K562 (cell line): ENCODE data around the gene C2CD2L. TPM values are rescaled to one million over a fixed set of nuclear protein-coding genes. Genes with fewer than 3 reads are reported as not detected.
A peak's percentile ranks its signal among the peaks of the same experiment; 100 is the strongest.

Experiments used
- CBFA2T3 ChIP-seq: fragments of 450-650 bp; IDR thresholded peaks from 2 replicates; pipeline ENCODE4 v1.6.1; 2017
- CEBPB ChIP-seq: fragments of 450-650 bp; IDR thresholded peaks from 2 replicates; pipeline ENCODE4 v1.6.1; 2016; ENCODE audit warnings: missing genetic modification characterization, missing compliant biosample characterization
- ETS2 ChIP-seq: IDR thresholded peaks from 2 replicates; pipeline ENCODE4 v1.6.1; 2016; ENCODE audit warnings: borderline replicate concordance, missing genetic modification characterization, mild to moderate bottlenecking, moderate library complexity, missing compliant biosample characterization; ENCODE audit not compliant: poor library complexity, severe bottlenecking
- HMGN3 ChIP-seq: IDR thresholded peaks from 2 replicates; pipeline ENCODE4 v1.6.1; 2011; ENCODE audit warnings: borderline replicate concordance, low read depth, mild to moderate bottlenecking, mixed read lengths, low read length; ENCODE audit not compliant: insufficient read length; ENCODE audit errors: extremely low read depth
- ILK ChIP-seq: fragments of 450-650 bp; IDR thresholded peaks from 2 replicates; pipeline ENCODE4 v1.6.1; 2016; ENCODE audit warnings: missing genetic modification characterization, low read depth, mild to moderate bottlenecking, missing compliant biosample characterization, moderate library complexity, borderline replicate concordance
- LEF1 ChIP-seq: fragments of 450-650 bp; IDR thresholded peaks from 2 replicates; pipeline ENCODE4 v1.6.1; 2016; ENCODE audit warnings: mild to moderate bottlenecking
- SMARCC2 ChIP-seq: fragments of 450-650 bp; IDR thresholded peaks from 2 replicates; pipeline ENCODE4 v1.6.1; 2017; ENCODE audit warnings: antibody characterized with exemption, moderate library complexity, mild to moderate bottlenecking, low read depth
- ZEB2 ChIP-seq: fragments of 450-650 bp; IDR thresholded peaks from 2 replicates; pipeline ENCODE4 v1.6.1; 2016
- ZNF121 ChIP-seq: sonication (generic); formaldehyde crosslinking; conservative IDR thresholded peaks from 2 replicates; pipeline ENCODE4 v1.8.0; 2022; ENCODE audit warnings: missing genetic modification reagents
- ZNF311 ChIP-seq: fragments of 250-450 bp; sonication (Bioruptor Pico); IDR thresholded peaks from 2 replicates; pipeline ENCODE4 v1.4.0; 2020; ENCODE audit warnings: mild to moderate bottlenecking, moderate library complexity
- polyA plus RNA-seq, 8 experiments: library from polyadenylated mRNA; depleted of rRNA in 4 of 8; stranded (reverse) in 5 of 8; unstranded in 3 of 8; fragments of >200 nt; fragmentation: Nextera tagmentation in 2 of 8; fragmentation: Illumina TruSeq in 1 of 8; extraction: Ambion mirVana in 2 of 8; extraction: Trizol in 1 of 8; gene quantifications; 2 replicates each; pipeline versions ENCODE4 v1.2.1 to v1.2.3, GENCODE V29; 2011 to 2014; ENCODE audit warnings: inconsistent platforms in 1 of 8, missing spikeins in 1 of 8
- total RNA-seq, 7 experiments: library from RNA; depleted of rRNA in 6 of 7; stranded (reverse); fragments of >200 nt in 6 of 7; fragmentation: Illumina TruSeq in 2 of 7; extraction: Trizol in 2 of 7; gene quantifications; 2 replicates each; pipeline versions ENCODE4 v1.2.1 to v1.2.3, GENCODE V29; 2011 to 2021; ENCODE audit warnings: low replicate concordance in 1 of 7
- TF ChIP-seq, protein P1 (sequence below): fragments of 250-450 bp; sonication (Bioruptor Pico); IDR thresholded peaks from 2 replicates; pipeline ENCODE4 v1.8.0; 2021; ENCODE audit warnings: borderline replicate concordance, mild to moderate bottlenecking, moderate library complexity; ENCODE audit not compliant: poor library complexity, severe bottlenecking
- TF ChIP-seq, protein P2 (sequence below), 2 experiments: fragments of 450-650 bp; IDR thresholded peaks; 2 replicates each; pipeline ENCODE4 v1.6.1; 2018; ENCODE audit warnings: mild to moderate bottlenecking in 2 of 2, low read depth in 1 of 2; ENCODE audit not compliant: partially characterized antibody in 2 of 2
- TF ChIP-seq, protein P3 (sequence below): fragments of 250-450 bp; sonication (Bioruptor Pico); IDR thresholded peaks from 2 replicates; pipeline ENCODE4 v1.5.0; 2020; ENCODE audit warnings: mild to moderate bottlenecking, borderline replicate concordance
- TF ChIP-seq, protein P4 (sequence below): fragments of 450-650 bp; IDR thresholded peaks from 2 replicates; pipeline ENCODE4 v1.6.1; 2016; ENCODE audit warnings: borderline replicate concordance

Gene C2CD2L
- total and polyA plus RNA-seq, 9 of the 15 experiments (the other 6 are each of a cell fraction or from before 2014, with no cell fraction given) = 0.66 to 41.2 (median 14.8) TPM

DNA sequence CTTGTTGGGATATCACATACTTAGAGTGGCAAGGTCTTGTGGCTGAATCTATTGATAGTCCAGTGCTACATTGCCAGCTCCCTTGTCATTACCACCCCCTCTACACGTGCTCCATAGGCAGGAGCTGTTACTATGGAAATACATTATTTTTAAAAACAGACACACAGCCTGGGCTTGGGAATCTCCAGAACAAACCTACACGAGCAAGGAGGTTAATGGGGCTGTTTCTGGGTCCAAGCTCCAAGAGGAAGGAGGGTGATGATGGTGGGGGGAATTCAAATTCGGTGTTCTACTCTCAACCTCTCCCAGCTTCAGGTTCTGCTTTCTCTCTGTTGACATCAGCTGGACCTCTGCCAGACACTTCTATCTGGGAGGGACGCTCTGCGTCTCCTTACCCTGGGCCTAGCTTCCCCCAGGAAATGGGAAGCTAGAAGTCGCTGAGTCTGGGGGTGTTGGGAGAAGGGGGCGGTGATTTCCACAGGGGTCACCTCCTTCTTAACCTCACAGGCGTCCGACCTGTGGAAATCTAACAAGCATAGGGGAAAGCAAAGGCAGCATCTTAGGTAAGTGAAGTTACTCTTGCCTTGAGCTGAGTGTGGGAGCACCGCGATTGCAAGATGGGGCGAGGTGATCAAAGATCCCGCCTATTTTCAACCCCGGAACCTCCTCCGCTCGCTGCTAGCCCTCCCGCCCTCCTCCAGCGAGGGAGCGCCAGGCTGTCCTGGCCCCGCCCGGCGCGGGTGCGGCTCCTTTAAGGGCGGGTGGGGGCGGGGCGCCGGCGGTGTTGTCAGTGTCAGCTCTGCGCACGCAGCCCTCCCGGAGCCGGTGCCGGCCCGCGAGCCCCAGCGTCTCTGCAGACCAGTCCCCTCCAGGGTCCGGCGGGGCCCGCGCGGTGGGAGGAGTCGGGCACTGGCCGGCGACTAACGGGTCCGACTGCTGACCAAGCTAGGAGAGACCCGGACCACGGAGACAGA lies at the start of gene C2CD2L (continued):
- TF ChIP-seq, protein P1, sequence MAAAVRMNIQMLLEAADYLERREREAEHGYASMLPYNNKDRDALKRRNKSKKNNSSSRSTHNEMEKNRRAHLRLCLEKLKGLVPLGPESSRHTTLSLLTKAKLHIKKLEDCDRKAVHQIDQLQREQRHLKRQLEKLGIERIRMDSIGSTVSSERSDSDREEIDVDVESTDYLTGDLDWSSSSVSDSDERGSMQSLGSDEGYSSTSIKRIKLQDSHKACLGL (CRISPR knock-in tag) = no peak
- TF ChIP-seq ZNF311 (no peak), SMARCC2 (no peak), ZEB2 (peak; percentile 49; the same call in 1 of the 2 replicates), CEBPB (tag) (peak; percentile 75), ILK (tag) (no peak), CBFA2T3 (peak; percentile 31; the same call in 1 of the 2 replicates), HMGN3 (peak; percentile 71), ZNF121 (CRISPR knock-in tag) (no peak), LEF1 (peak; percentile 77), ETS2 (tag) (no peak)
- TF ChIP-seq, protein P2, sequence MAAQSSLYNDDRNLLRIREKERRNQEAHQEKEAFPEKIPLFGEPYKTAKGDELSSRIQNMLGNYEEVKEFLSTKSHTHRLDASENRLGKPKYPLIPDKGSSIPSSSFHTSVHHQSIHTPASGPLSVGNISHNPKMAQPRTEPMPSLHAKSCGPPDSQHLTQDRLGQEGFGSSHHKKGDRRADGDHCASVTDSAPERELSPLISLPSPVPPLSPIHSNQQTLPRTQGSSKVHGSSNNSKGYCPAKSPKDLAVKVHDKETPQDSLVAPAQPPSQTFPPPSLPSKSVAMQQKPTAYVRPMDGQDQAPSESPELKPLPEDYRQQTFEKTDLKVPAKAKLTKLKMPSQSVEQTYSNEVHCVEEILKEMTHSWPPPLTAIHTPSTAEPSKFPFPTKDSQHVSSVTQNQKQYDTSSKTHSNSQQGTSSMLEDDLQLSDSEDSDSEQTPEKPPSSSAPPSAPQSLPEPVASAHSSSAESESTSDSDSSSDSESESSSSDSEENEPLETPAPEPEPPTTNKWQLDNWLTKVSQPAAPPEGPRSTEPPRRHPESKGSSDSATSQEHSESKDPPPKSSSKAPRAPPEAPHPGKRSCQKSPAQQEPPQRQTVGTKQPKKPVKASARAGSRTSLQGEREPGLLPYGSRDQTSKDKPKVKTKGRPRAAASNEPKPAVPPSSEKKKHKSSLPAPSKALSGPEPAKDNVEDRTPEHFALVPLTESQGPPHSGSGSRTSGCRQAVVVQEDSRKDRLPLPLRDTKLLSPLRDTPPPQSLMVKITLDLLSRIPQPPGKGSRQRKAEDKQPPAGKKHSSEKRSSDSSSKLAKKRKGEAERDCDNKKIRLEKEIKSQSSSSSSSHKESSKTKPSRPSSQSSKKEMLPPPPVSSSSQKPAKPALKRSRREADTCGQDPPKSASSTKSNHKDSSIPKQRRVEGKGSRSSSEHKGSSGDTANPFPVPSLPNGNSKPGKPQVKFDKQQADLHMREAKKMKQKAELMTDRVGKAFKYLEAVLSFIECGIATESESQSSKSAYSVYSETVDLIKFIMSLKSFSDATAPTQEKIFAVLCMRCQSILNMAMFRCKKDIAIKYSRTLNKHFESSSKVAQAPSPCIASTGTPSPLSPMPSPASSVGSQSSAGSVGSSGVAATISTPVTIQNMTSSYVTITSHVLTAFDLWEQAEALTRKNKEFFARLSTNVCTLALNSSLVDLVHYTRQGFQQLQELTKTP (IDR thresholded peaks at IDR 0.05; ENCODE audit: low read depth in 1 of 2, partially characterized antibody in 2 of 2) = peak in 1 of 2 experiments; percentile 83
- TF ChIP-seq, protein P3, sequence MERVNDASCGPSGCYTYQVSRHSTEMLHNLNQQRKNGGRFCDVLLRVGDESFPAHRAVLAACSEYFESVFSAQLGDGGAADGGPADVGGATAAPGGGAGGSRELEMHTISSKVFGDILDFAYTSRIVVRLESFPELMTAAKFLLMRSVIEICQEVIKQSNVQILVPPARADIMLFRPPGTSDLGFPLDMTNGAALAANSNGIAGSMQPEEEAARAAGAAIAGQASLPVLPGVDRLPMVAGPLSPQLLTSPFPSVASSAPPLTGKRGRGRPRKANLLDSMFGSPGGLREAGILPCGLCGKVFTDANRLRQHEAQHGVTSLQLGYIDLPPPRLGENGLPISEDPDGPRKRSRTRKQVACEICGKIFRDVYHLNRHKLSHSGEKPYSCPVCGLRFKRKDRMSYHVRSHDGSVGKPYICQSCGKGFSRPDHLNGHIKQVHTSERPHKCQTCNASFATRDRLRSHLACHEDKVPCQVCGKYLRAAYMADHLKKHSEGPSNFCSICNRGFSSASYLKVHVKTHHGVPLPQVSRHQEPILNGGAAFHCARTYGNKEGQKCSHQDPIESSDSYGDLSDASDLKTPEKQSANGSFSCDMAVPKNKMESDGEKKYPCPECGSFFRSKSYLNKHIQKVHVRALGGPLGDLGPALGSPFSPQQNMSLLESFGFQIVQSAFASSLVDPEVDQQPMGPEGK (CRISPR knock-in tag) = no peak
- TF ChIP-seq, protein P4, sequence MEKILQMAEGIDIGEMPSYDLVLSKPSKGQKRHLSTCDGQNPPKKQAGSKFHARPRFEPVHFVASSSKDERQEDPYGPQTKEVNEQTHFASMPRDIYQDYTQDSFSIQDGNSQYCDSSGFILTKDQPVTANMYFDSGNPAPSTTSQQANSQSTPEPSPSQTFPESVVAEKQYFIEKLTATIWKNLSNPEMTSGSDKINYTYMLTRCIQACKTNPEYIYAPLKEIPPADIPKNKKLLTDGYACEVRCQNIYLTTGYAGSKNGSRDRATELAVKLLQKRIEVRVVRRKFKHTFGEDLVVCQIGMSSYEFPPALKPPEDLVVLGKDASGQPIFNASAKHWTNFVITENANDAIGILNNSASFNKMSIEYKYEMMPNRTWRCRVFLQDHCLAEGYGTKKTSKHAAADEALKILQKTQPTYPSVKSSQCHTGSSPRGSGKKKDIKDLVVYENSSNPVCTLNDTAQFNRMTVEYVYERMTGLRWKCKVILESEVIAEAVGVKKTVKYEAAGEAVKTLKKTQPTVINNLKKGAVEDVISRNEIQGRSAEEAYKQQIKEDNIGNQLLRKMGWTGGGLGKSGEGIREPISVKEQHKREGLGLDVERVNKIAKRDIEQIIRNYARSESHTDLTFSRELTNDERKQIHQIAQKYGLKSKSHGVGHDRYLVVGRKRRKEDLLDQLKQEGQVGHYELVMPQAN = peak; percentile 17; the same call in 1 of the 2 replicates
